IPS-11a (cell line): Measurements from ENCODE around the gene PLEKHA1.

Source experiments
- H3K4me3 ChIP-seq: one replicate; pipeline ENCODE4 v1.5.1; 2013; ENCODE audit warnings: low read depth, low read length, control low read depth

The PLEKHA1 gene

GRCh38 chr10:122459561-122460273 is 85.2 kb downstream of the PLEKHA1 start:
- no peak overlapping the region for H3K4me3 ChIP-seq

- H3K4me3 ChIP-seq = peak overlapping the region; percentile 30
These were observed 86.4 kb downstream of the PLEKHA1 start for GRCh38 chr10:122460891-122461293.

- peak within 1 kb of the TSS; percentile 39 for H3K4me3 ChIP-seq
These were observed 86.8 kb downstream of the PLEKHA1 start, which contains the start of gene HTRA1 for GRCh38 chr10:122461367-122461728. Gene HTRA1, plus strand, starts transcription at chr10:122461553. Its CDS starts 100 bp downstream, at chr10:122461653.

DNA sequence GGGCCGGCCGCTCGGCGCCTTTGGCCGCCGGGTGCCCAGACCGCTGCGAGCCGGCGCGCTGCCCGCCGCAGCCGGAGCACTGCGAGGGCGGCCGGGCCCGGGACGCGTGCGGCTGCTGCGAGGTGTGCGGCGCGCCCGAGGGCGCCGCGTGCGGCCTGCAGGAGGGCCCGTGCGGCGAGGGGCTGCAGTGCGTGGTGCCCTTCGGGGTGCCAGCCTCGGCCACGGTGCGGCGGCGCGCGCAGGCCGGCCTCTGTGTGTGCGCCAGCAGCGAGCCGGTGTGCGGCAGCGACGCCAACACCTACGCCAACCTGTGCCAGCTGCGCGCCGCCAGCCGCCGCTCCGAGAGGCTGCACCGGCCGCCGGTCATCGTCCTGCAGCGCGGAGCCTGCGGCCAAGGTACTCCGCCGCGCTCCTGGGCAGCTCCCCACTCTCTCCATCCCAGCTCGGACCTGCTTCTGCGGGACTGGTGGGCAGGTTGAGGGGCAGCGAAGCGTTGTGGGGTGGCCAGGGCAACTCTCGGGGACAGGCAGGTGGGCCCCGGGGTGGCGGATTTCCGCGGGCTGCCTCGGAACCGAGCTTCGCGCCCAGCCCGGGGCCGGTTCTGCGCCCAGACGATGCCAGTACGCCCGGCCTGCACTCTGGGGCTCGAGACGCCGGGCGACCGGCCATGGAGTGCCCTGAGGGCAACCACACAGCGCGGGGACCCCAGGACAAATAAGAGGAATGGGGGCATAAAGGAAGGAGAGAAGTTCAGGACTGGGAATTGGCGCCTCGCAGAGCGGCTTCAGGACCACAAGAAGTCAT is 87.4 kb downstream of the PLEKHA1 start:
- H3K4me3 ChIP-seq = peak overlapping the region; percentile 39

DNA sequence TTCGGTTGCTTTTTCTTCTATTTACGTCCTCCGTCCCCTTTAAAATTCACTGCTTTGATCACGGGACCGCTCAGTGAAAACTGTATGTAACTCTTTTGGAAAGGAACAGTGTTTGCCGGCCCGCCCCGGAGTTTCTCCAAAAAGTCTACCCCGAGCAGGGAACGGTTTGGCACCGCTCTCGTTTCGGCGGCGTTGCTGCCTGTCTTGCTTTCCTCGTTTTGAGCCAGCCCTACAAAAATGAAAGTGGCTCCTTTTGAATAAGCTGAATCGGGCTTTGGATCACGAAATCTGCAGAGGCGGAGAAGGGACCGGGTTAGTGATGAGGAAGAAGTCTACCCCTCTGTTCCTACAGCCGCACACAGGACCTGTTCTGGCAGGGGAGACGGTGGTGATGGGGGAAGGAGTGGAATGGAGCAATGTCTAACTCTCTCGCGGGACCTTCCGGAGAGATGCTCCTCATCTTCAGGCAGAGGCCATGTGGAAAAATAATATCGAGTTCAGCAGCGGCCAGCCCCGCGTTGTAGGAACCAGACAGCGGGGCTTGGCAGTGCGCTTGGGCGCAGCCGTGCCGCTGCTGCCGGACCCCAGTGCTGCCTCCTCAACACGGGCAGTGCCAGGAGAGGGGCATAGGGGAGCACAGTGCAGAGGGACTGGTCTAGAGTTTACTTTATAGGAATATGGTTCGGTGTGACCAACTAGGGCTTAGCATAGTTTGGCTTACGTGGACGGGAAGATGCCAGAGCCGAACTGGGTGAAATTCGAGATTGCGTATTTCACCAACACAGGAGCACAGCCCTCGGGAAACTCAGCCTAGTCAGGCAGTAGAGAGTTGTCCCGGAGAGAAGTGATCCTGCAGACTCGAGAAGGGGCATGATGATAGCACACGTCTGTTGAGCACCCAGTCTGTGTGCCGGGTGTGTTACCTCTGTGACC is 88.3 kb downstream of the PLEKHA1 start:
- H3K4me3 ChIP-seq = peak overlapping the region; percentile 39

GRCh38 chr10:122463466-122464249 is 89.2 kb downstream of the PLEKHA1 start:
- no peak overlapping the region for H3K4me3 ChIP-seq

DNA sequence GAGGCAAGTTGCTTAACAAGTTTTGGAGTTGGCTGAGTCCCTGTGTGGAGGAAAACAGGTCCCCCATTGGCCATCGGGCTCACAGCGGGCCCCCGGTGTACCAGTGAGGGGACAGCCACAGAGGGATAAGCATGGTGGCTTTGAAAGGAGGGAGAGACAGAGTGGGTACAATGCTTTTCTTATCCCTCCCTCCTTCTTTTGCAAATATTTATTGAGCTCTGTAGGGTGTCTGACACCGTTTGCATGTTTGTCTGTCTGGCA is 89.7 kb downstream of the PLEKHA1 start:
- no peak overlapping the region for H3K4me3 ChIP-seq

- H3K4me3 ChIP-seq = no peak overlapping the region
These were observed 90.1 kb downstream of the PLEKHA1 start for GRCh38 chr10:122464586-122464985.

DNA sequence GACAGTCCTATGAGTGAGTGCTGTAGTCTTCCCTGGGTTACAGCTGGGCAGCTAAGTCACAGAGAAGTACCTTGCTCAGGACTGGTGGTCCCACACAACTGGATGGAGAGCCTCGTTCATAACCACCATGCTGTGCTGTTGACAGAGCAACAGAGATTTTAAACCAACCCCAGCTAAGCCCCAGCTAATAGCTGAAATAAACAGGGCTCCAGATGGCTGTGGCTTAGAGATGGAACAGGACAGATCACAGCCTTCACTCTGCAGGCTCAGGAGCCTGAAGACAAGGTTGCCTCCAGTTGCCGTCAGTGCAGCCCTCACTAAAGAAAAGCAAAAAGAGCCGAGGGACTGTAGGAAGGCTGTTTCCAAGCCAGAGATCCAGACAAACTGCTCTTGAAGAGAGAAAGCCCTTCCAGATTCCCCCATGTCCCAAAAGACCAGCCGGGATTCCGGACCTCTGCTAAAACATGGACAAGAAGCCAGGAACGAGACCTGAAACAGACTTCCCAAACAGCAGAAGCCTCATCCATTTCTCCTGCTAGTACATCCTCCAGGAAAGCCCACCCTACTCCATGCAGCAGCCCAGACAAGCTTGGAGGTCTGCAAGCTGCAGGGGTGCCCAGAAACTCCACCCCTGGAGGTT is 91.0 kb downstream of the PLEKHA1 start:
- no peak overlapping the region for H3K4me3 ChIP-seq

- no peak overlapping the region for H3K4me3 ChIP-seq
These were observed 92.5 kb downstream of the PLEKHA1 start for GRCh38 chr10:122466951-122467381.

DNA sequence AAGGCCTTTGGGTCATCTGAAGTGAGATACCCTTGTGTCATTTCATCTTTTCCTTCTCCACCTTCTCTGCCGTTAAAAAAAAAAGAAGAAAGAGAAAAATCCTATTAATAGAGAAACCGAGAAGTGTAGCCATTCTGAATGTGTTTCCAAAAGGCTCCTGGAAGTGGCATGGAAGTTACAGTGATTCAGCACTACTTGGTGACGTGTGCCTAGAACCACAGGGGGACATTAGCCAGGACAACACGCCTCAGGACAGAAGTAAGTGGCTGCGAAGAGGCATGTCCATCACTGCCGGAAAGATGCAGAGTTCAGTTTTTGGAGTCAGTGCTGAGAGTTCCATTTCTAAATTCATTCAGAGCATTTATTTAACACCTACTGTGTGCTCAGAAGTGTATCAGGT is 93.2 kb downstream of the PLEKHA1 start:
- no peak overlapping the region for H3K4me3 ChIP-seq

DNA sequence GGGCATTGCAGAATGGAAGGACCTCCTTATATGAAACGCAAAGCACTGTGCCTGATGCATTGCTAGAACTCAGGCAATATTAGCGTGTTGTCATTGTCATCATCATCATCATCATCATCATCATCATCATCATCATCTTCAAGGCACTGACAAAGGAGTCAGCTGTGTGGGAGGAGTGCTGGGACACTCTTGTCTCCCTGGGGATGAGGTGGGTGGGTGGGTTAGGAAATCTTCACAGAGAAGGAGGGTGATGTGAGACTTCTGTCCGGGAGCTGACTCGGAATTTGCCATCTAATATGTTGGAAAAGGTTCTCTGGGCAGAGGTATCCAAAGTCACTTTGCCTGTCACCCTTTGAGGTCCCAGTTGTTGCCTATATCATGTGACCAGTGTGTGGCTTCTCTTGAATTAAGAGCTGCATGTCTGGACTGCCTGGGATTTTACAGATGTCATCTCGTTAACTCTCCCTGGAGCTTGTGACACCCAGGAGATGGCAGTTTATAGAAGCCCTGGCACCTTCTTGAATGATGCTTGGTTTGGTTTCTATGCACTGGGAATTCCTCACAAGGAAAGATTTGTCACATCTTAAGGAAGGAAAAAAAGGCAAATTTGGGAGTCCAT is 93.9 kb downstream of the PLEKHA1 start:
- H3K4me3 ChIP-seq = no peak overlapping the region

DNA sequence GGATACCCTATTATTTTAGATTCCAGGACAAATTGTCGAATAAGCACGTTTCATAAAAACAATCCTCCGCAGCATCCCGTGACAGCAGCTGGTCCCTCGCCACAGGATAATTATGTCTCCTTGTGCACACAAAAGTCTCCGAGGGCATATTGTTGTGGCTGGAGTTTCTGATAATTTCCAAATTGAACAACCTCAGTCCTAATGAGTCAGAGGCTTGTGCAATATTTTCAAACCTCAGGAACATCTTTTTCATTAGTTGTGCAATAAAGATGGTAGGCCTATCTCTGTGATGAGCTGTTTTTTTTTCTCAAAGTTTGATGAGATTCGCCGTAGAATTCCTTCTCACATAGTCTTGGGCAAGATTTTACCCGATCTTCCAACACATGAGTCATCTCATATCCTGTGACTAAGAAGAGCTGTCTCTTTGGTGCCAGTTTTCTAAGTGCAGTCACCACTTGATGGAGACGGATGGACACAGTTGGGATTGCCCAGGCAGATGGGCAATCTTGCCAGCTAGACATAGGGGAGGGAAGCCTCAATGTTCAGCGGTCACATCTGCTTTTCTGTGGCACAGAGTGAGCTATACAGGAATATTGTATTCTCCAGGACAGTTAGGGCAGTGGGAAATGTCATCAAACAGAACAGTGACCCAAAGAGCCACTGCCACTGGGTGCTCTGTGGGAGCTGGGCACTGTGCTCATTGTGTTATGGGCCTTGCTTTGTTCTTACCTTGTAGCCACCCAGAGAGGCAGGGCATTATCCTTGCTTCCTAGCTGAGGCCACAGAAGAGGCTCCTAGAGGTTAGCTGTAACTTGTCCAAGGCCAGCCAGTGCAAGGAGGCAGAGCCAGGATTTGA is 94.6 kb downstream of the PLEKHA1 start:
- no peak overlapping the region for H3K4me3 ChIP-seq

GRCh38 chr10:122469848-122470247 is 95.3 kb downstream of the PLEKHA1 start:
- H3K4me3 ChIP-seq = no peak overlapping the region

DNA sequence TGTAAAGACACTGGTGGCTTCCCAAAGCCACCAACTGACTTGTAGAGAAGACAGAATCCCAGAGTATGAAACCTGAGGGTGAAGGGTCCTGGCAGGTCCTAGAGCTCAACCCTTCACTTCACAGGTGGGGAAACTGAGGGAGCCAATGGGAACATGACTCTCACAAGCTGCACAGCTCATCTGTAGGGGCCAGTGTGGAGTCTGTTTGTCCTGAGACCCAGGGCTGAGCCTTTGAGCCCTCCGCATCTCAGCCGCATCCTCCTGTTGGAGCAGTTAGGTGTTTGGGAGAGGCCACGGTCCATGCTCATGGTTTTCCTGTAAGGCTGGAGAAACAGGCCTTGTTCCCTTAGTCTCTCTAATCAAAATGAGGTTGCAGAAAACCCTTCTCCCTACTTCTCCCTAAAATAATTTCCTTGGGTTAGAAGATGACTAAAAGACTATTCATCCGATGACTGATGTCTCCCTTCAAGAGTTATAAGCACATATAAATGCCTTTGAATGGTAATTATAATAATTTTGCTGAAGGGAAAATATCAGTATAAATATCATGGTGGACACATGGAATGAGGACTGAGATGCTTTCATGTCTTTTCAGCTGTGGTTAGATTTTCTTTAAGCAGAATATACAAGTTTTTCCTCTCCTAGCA is 97.1 kb downstream of the PLEKHA1 start:
- H3K4me3 ChIP-seq = no peak overlapping the region

GRCh38 chr10:122473116-122473515 is 98.6 kb downstream of the PLEKHA1 start:
- H3K4me3 ChIP-seq = no peak overlapping the region

DNA sequence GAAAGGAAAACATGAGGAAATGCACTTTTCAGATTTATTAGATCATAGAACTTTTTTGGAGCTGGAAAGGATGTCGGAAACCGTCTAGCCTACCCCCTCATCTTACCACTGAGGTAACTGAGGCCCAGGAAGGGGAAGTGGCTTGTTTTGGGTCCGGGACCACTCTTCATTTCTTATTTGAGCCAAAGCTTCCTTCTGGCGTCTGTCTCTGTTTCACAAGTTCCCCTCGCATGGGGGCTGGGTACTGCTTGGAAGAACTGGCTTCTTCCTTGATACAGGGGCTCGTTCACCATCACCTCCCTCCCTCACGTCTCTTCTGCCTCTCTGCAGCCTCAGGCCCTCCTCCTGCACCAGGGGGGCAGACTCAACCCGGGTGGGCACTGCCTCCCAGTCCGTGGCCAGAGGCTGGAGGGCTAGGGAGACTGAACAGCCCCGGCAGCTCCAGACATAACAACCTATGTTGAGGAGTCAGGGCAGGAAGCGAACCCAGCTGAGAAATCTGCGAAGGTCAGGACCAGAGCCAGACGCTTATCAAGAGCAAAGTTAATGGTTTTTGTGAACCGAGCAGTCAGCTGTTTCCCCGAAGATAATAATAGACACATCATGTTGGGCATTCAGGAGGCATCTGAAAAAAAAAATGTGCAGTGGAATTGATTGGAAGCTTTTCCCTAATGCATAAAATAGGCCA is 99.8 kb downstream of the PLEKHA1 start:
- no peak overlapping the region for H3K4me3 ChIP-seq

DNA sequence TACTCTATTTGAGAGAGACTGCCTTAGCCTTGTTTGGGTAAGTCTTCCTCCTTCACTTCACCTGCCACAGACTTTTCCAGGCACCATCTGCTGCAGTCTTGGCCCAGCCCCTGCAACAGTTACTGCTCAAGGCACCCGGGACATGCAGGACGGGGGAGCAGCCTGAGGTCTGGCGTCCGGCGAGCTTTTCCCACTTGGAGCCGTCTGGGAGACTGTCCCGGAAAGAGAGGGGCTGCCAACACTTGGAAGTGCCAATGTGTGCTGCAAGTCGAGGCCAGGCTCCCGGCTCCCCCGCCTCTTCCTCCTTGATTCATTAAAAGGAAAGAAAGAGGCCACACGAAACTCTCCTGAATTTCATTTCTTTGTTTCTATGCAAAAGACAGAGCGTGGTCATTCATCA is 100.6 kb downstream of the PLEKHA1 start:
- H3K4me3 ChIP-seq = no peak overlapping the region
